GM12878 (cell line): Measurements from ENCODE around the gene EPHB1.

Source experiments
- BHLHE40 ChIP-seq, 2 experiments: fragments of 450-650 bp in 1 of 2; IDR thresholded peaks; 2 replicates each; pipeline ENCODE4 v1.6.1; 2011 to 2017; ENCODE audit warnings: low read depth in 2 of 2, borderline replicate concordance in 1 of 2, improper control_type of control experiment in 1 of 2, low read length in 1 of 2, mild to moderate bottlenecking in 1 of 2
- HDGF ChIP-seq: fragments of 450-650 bp; IDR thresholded peaks from 2 replicates; pipeline ENCODE4 v1.6.1; 2016; ENCODE audit warnings: antibody characterized with exemption
- TF ChIP-seq, protein P1 (sequence below), 3 experiments: IDR thresholded peaks in 2 of 3; conservative IDR thresholded peaks in 1 of 3; 2 replicates each; pipeline ENCODE4 v1.5.1; 2011; ENCODE audit warnings: low read depth in 3 of 3, low read length in 3 of 3, mild to moderate bottlenecking in 3 of 3, control low read depth in 2 of 3, moderate library complexity in 2 of 3, inconsistent platforms in 1 of 3, mixed read lengths in 1 of 3; ENCODE audit not compliant: control insufficient read depth in 2 of 3, insufficient read depth in 1 of 3; ENCODE audit errors: extremely low read depth in 1 of 3

- TF ChIP-seq BHLHE40 (IDR thresholded peaks at IDR 0.05; ENCODE audit: borderline replicate concordance in 1 of 2, low read depth in 2 of 2, low read length in 1 of 2), result no peak
- TF ChIP-seq HDGF, result no peak
- TF ChIP-seq, protein P1, sequence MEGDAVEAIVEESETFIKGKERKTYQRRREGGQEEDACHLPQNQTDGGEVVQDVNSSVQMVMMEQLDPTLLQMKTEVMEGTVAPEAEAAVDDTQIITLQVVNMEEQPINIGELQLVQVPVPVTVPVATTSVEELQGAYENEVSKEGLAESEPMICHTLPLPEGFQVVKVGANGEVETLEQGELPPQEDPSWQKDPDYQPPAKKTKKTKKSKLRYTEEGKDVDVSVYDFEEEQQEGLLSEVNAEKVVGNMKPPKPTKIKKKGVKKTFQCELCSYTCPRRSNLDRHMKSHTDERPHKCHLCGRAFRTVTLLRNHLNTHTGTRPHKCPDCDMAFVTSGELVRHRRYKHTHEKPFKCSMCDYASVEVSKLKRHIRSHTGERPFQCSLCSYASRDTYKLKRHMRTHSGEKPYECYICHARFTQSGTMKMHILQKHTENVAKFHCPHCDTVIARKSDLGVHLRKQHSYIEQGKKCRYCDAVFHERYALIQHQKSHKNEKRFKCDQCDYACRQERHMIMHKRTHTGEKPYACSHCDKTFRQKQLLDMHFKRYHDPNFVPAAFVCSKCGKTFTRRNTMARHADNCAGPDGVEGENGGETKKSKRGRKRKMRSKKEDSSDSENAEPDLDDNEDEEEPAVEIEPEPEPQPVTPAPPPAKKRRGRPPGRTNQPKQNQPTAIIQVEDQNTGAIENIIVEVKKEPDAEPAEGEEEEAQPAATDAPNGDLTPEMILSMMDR (IDR thresholded peaks at IDR 0.05 in 2 of 3, conservative IDR thresholded peaks at IDR 0.05 in 1 of 3; ENCODE audit: control insufficient read depth in 2 of 3, extremely low read depth in 1 of 3, insufficient read depth in 1 of 3, low read depth in 3 of 3, low read length in 3 of 3), result no peak
Observed at GRCh38 chr3:135057996-135058395, 262.9 kb downstream of the EPHB1 start.
